ENCODE results near the gene VSTM2L. TPM values are rescaled to one million over a fixed set of nuclear protein-coding genes. Genes with fewer than 3 reads are reported as not detected.

Gene VSTM2L
- total RNA-seq, 4 donors from 2014 or later, result 7.5 to 11.7 (median 10.1) TPM

DNA sequence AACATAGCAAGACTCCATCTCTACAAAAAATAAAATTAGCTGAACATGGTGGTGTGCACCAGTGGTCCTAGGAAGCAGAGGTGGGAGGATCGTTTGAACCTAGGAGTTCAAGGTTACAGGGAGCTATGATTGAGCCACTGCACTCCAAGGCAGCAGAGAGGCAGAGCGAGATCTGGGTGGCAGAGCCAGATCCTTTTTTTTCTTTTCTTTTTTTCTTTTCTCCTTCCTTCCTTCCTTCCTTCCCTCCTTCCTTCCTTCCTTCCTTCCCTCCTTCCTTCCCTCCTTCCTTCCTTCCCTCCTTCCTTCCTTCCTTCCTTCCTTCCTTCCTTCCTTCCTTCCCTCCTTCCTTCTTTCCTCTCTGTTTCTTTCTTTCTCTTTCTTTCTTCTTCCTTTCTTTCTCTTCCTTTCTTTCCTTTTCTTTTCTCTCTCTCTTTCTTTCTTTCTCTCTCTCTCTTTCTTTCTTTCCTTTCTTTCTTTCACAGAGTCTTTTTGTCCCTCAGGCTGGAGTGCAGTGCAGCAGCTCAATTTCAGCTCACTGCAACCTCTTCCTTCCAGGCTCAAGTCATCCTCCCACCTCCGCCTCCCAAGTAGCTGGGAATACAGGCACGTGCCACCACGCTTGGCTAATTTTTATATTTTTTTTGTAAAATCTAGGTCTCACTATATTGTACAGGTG lies 9.2 kb upstream of the VSTM2L start:
- Histone ChIP-seq H3K27ac (replicated peaks in 1 of 4) (no peak overlapping the region), H3K36me3 (no peaks in the 10 kb centered on the region), H3K27me3 (no peaks in the 10 kb centered on the region), H3K9me3 (no peaks in the 10 kb centered on the region), H3K4me3 (no peak overlapping the region), H3K4me1 (peaks cover 9 to 23% (median 21%) of the 10 kb centered on the region in 4 donors)
- intact Hi-C loops (cut with DNase I), result no loop called here
- DNase-seq (ENCODE audit: extremely low spot score), result no peak
- TF ChIP-seq, protein P1, sequence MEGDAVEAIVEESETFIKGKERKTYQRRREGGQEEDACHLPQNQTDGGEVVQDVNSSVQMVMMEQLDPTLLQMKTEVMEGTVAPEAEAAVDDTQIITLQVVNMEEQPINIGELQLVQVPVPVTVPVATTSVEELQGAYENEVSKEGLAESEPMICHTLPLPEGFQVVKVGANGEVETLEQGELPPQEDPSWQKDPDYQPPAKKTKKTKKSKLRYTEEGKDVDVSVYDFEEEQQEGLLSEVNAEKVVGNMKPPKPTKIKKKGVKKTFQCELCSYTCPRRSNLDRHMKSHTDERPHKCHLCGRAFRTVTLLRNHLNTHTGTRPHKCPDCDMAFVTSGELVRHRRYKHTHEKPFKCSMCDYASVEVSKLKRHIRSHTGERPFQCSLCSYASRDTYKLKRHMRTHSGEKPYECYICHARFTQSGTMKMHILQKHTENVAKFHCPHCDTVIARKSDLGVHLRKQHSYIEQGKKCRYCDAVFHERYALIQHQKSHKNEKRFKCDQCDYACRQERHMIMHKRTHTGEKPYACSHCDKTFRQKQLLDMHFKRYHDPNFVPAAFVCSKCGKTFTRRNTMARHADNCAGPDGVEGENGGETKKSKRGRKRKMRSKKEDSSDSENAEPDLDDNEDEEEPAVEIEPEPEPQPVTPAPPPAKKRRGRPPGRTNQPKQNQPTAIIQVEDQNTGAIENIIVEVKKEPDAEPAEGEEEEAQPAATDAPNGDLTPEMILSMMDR (IDR thresholded peaks at IDR 0.05), result no peak
- TF ChIP-seq POLR2A (IDR thresholded peaks at IDR 0.05; ENCODE audit: low read depth) (no peak), POLR2AphosphoS5 (IDR thresholded peaks at IDR 0.05) (no peak), EP300 (IDR thresholded peaks at IDR 0.05) (no peak)
- 95% methylated on average over 5 of the region's 5 CpGs for WGBS

DNA sequence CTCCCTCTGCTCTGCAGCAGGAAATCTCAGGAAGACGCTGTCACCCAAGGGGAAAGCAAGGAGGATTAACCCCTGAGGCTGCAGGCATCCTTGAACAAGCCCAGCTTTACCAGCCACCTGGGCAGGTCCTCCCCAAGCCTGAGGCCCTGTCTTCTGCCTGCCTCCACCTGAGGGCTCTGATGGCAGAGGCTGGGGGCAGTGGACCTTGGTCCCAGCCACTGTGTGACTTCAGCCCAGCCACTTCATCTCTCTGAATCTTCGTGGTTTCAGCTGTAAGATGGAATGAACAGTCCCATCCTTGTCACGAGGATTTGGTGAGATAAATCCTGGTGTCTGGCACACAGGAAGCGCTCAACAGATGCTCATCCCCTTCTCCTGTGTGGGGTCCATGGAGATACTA lies 8.5 kb upstream of the VSTM2L start:
- intact Hi-C loops (cut with DNase I), result no loop called here
- Histone ChIP-seq H3K4me3 (no peak overlapping the region), H3K4me1 (peaks cover 9 to 30% (median 25%) of the 10 kb centered on the region in 4 donors), H3K9me3 (no peaks in the 10 kb centered on the region), H3K36me3 (no peaks in the 10 kb centered on the region), H3K27ac (replicated peaks in 1 of 4) (no peak overlapping the region), H3K27me3 (no peaks in the 10 kb centered on the region)
- no peak for DNase-seq (ENCODE audit: extremely low spot score)
- TF ChIP-seq, protein P1 (IDR thresholded peaks at IDR 0.05), result no peak
- TF ChIP-seq POLR2A (IDR thresholded peaks at IDR 0.05; ENCODE audit: low read depth), result no peak
- TF ChIP-seq POLR2AphosphoS5 (IDR thresholded peaks at IDR 0.05), result no peak
- TF ChIP-seq EP300 (IDR thresholded peaks at IDR 0.05), result no peak
- WGBS, result 86% methylated on average over 4 of the region's 4 CpGs

DNA sequence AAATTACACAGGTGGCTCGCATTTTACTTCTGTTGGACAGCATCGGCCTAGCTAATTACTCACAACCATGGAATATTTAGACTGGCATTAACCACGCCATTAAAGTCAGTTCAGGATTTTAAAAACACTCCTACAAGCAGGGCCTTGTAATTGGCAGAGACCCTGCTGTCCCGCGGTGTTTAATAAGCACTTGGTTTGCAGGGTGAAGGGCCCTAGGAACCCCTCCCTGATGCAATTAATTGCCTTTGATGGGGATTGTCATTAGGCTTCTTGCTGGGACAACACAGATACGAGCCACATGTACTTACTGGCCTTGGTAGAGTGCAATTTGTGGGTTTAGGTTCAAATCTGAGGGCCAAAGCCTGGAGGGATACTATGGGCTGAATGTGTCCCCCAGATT lies 7.8 kb upstream of the VSTM2L start:
- Histone ChIP-seq H3K36me3 (no peaks in the 10 kb centered on the region), H3K4me1 (peaks cover 9 to 30% (median 25%) of the 10 kb centered on the region in 4 donors), H3K27ac (replicated peaks in 1 of 4) (no peak overlapping the region), H3K4me3 (no peak overlapping the region), H3K9me3 (no peaks in the 10 kb centered on the region), H3K27me3 (no peaks in the 10 kb centered on the region)
- WGBS, result 93% methylated on average over 6 of the region's 6 CpGs
- DNase-seq (ENCODE audit: extremely low spot score), result no peak
- intact Hi-C loops (cut with DNase I), result no loop called here
- no peak for TF ChIP-seq EP300 (IDR thresholded peaks at IDR 0.05)
- no peak for TF ChIP-seq POLR2A (IDR thresholded peaks at IDR 0.05; ENCODE audit: low read depth)
- no peak for TF ChIP-seq POLR2AphosphoS5 (IDR thresholded peaks at IDR 0.05)
- TF ChIP-seq, protein P1 (IDR thresholded peaks at IDR 0.05), result no peak

DNA sequence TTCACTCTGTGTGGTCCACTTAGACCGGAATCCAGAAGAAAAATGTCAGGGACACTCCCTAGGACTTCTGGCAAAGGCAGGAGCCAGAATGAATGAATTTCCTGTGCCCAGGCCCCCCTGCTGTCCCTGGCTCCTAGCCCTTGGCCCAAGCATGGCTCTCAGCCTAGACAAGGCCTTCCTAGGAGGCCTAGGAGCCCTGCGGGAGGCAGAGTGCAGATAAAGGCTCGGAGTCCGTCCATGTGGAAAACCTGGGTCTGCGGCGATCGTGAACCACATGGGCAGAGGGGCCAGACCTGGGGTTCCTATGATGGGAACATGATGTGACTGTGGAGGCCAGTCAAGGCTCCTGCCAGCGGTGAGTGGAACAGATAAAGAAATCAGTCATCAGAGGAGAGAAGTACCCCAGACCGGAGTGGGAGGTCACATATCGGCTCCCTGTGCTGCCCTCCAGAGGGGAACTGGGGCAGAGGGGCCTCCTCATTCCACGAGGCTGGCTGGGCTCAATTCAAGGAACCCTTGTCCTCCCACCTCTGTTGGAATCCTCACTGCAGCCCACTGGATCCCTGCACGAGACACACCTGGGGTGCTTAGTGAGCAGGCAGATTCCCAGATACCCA lies 5.9 kb upstream of the VSTM2L start:
- DNase-seq (ENCODE audit: extremely low spot score), result no peak
- TF ChIP-seq POLR2AphosphoS5 (IDR thresholded peaks at IDR 0.05), result no peak
- TF ChIP-seq, protein P1 (IDR thresholded peaks at IDR 0.05), result no peak
- no peak for TF ChIP-seq POLR2A (IDR thresholded peaks at IDR 0.05; ENCODE audit: low read depth)
- Histone ChIP-seq H3K27me3 (peaks cover 0 to 14% (median 0%) of the 10 kb centered on the region in 4 donors), H3K27ac (replicated peaks in 1 of 4) (no peak overlapping the region), H3K4me3 (no peak overlapping the region), H3K4me1 (peaks cover 9 to 33% (median 30%) of the 10 kb centered on the region in 4 donors), H3K36me3 (no peaks in the 10 kb centered on the region), H3K9me3 (no peaks in the 10 kb centered on the region)
- 78% methylated on average over 10 of the region's 12 CpGs for WGBS
- intact Hi-C loops (cut with DNase I), result no loop called here
